Stimulated activated CD8-positive, alpha-beta memory T cell treated with anti-CD3 and anti-CD28 coated beads, Interleukin-7, amount 100 ng/mL, for 4 hours (primary cell): ENCODE data around the gene PINLYP.

Source experiments
- DNase-seq, 2 donors: peaks; one replicate each; pipeline ENCODE4 v3.0.0-alpha.2; 2020; ENCODE audit warnings: low read depth in 2 of 2

The PINLYP gene

DNA sequence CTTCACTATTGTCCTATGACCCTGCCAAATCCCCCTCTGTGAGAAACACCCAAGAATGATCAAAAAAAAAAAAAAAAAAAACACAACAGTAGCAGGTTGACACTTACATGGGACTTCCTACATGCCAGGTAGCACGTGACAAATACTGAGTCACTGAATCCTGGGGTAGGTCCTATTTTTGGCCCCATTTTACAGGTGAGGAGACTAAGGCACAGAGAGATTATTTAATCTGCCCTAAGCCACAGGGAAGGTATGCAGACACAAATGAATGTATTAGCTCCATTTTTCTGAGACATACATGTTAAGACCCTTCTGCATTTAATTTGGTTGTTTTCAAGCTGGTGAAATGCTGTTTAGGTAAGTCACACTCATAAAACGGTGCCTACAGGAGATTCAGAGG lies 26.9 kb upstream of the PINLYP start:
- no peak for DNase-seq

DNA sequence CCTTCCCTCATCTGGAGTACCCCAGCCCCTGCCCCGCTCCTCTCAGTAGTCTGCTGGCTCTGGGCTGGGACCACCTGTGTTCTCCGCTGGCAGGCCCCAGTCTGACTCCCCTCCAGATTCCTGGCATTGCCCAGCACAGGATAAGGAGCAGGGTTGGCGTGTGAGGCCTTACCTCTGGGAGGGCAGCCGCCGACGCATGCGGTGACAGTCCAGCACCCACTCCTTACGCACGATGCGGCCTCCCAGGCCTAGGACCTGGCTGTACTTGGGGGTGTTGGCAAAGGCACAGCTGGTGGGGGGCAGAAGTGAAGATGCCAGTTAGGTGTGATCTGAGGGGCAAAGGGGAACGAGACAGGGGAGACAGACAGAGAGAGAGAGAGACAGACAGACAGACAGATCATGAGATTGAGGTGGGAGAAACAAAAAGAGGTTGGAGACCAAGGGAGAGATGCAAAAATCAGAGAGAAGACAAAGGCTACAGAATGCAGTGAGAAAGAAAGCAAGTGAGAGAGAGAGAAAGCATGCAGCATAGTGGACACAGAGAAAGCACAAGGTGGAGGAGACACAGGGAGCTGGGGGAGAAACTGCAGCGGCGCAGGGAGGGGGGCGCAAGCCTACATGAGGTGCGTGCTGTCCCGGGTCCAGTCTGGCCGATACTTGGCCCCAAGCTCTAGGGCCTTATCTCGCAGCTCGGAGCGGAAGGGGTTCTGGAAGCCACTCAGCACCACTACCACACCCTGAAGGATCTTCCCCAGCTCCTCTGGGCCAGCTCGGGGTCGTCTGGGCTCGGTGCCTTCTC lies 24.0 kb upstream of the PINLYP start:
- no peak for DNase-seq

DNA sequence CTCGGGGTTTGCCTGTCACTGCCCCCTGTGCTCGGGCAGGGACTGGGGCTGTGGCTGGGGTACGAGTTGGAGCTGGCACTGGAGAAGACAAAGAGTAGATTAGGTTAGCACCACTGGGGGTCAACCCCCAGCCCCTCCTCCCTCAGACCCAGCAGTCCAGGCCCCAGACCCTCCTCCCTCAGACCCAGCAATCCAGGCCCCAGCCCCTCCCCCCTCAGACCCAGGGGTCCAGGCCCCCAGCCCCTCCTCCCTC lies 23.5 kb upstream of the PINLYP start:
- no peak for DNase-seq

DNA sequence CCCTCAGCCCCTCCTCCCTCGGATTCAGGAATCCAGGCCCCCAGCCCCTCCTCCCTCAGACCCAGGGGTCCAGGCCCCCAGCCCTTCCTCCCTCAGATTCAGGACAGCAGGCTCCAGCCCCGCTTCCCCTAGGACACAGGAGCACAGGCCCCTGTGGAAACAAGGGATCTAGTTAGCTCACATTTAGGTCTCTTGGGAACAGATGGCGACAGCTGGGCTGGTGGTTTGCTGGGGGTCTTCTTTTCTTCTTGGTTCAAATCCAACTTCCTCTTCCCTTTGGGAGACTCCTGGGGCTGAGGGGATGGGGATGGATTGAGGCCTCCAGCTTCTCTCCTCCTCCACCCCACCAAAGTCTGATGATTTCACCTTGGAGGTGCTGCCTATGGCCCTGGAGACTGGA lies 23.0 kb upstream of the PINLYP start:
- DNase-seq, result no peak

DNA sequence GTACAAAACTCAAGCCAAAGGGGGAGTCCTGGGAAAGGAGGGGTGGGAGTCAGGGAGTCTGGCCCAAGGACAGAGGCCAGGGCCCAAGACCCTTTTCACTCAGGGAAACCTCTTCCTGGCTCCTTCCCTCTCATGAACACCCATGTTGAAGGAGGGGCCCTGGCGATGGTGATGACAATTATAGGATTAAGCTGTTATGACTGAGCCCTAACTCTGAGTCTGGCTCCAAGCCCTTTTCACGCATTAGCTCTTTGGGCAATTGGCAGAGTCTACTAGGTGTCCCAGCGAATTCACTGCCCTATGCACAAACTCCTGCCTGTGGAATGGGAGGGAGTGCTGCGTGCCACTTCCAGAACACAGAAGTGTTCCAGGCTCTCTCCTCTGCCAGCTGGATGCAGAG lies 21.9 kb upstream of the PINLYP start:
- no peak for DNase-seq

DNA sequence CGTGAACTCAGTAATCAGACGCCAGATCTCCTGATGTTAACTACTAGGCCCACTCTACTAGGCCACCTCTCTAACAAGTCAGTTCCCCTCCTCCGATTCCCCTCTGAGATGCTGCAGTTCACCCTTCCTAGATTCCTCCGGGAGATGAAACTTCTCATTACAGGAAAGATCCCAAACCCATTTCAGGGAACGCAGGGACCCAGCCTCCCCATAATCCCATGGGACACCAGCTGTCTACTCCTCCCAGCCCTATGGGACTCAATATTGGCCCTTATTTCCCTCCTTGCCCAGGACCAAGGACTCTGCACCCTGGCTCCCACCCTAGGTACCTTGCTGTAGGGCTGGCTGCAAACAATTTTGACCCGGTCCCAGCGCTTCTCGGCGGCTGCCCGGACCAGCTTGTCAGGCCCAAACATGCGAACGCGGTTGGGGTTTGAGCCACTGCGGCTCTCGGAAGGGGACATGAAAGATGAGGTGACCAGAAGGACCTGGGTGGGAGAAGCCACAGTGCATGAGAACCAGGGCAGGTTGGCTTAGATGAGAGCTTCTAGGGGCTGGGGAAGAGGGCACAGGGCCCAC lies 21.2 kb upstream of the PINLYP start:
- DNase-seq, result no peak

DNA sequence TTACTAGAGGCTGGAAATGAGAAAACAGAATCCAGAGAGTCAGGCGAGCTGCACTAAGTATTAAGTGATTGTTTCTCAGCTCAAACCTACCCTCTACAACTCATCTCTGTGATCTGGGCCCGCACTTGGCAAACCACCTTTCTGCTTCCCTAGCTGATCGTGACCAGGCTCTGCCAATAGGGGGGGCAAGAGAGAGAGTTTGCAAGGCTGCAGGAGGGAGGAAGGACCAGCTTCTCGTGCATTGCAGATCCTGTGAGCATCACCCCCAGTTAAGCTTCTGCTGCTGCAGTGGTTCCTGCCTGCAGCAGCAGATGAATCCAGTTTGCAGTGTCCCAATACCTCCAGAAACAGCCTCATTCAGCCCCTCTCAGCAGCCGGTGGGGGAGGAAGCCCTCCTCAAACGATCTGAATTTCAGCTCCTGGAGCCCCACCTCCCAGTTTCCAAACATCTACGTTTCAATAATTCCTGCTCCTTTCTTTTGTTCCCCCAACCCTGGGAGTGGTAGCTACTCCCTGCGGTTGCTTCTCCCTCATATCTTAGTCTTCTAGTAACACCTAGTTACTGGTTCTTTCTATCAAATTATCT lies 20.3 kb upstream of the PINLYP start:
- peak; percentile 62 to 71 for DNase-seq

DNA sequence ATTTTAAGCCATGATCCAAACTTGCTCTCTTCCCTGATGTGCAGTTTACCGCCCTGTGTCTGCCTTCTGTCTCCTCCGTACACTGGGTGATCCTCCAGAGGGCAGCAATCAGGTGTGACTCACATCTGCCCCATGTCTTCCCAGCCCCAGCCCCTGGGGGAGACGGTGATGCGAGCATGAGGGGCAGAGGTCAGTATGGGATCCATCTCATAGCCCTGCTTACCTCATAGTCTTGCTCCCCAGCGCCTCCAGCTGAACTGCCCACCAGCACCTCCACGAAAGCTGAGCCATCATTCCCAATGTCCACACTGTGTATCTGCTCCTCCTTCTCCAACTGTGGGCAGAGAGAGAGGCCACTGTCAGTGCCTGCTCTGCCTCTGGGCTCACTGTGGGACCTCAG lies 14.9 kb upstream of the PINLYP start:
- no peak for DNase-seq

DNA sequence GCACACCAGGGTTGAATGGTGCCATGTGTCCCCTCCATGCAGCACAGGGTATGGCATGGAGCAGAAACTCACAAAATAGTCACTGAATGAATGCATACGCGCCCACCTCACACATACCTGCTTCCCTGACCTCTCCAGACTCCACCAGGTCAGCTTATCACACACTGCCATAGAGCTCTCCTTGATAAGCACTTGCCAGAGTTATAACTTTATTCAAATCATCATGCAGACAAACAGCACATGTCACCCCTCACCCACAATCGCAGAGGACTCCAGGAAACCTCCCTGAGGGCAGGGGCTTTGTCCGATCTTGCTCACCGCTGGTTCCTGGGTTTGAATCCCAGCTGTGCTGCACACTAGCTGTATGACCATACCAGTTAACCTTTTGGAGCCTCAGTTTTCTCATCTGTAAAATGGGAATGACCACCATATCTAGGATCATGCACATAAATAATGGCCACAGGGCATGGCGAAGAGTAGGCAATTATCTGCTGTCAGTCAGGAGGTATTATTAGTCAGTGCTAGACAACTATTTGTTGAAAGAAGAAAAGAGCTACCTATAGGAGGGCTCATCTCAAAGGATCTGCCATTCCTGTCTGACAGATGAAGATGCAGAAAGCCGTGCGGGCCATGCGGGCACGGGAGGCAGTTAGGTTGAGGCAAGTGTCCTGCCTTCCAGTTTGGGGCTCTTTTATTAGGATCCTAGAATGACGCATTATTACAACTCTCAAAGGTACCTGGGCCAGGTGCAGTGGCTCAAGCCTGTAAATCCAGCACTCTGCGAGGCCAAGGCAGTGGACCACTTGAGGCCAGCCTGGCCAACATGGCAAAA lies 14.2 kb upstream of the PINLYP start:
- no peak for DNase-seq

DNA sequence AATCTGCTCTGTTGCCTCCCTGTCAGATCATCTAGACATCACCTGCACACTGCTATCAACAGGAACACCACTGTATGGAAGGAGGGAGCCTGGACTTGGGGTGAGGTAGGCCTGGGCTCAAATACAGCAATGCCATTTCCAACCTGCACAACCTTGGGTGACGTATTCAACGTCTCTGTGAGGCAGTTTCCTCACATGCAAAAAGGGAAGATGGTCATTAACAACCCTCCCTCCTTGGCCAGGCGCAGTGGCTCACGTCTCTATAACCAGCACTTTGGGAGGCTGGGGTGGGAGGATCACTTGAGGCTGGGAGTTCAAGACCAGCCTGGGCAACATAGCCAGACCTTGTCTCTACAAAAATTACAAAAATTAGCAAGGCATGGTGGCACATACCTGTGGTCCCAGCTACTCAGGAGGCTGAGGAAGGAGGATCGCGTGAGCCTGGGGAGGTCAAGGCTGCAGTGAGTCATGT lies 13.3 kb upstream of the PINLYP start:
- DNase-seq, result no peak

DNA sequence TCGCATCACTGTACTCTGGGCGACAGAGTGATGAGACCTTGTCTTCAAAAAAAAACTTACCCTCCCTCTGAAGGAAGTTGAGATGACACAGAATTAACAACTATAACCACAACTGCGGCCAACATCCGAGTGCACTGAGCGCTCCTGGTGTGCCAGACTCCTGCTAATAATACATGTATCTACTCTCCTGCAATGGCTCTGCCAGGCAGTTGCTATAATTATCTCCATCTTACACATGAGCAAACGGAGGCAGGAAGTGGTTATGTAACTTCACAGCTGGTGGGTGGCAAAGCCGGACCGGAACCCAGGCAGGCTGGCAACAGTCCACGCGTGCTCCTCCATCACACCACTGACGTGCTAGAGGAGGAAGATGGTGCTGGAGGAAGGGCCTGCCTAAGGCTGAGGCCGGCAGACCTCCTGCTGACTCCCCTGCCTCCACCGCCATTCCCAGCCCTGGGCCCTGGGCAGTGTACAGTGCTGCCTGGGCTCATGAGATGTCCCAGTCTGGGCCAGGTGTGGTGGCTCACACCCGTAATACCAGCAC lies 12.8 kb upstream of the PINLYP start:
- peak; percentile 65 to 75 for DNase-seq

DNA sequence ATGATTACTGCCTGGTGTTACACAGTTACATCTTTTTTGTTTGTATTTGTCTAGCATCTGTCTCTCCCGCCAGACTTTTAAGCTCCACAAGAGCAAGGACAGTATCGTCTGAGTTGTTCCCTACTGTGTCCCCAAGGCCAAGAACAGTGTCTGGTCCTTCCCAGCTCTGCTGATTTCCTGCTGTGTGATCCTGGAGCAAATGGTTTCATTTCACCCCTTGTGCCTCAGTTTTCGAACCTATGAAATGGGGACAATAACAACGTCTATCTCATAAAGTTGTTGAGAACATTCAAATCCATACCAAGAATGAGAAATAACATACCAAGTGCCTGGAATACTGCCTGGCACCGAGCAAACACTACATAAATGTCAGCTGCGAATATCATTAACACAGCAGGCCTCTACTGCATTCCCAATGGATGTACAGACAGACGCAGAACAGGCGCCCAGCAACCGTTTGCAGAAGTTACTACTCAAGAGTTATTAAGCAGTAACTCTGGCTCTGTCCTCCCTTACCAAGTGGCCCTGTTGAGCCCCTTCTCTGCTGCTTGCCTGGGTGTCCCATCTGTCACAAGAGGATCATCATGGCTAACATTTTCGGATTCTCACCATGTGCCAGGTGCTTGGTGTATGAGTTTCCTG lies 11.7 kb upstream of the PINLYP start:
- no peak for DNase-seq

DNA sequence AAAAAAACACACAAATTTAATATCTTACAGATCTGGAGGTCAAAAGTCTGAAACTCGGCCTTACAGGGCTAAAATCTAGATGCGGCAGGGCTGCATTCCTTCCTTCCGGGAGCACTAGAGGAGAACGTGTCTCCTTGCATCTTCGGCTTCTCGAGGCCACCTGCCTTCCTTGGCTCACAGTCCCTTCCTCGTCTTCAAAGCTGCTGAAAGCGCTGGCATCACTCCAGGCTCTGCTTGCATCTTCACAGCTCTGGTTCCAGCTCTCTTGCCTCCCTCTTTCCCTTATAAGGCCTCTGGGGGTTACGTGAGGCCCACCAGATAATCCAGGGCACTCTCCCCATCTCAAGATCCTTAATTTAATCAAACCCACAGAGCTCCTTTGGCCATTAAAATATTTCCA lies 10.8 kb upstream of the PINLYP start:
- DNase-seq, result no peak

DNA sequence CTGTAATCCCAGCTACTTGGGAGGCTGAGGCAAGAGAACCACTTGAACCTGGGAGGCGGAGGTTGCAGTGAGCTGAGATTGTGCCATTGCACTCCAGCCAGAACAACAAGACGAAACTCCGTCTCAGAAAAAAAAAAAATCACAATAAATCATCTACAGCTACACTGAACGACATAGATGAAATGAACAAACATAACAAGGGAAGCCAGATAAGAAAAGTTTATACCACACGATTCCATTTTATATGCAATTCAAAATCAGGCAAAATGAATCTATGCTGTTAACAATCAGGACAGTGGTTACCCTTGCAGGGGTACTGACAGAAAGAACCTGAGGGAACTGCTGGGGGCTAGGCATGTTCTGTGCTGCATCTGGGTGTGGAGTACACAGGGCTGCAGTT lies 5.9 kb upstream of the PINLYP start:
- no peak for DNase-seq

DNA sequence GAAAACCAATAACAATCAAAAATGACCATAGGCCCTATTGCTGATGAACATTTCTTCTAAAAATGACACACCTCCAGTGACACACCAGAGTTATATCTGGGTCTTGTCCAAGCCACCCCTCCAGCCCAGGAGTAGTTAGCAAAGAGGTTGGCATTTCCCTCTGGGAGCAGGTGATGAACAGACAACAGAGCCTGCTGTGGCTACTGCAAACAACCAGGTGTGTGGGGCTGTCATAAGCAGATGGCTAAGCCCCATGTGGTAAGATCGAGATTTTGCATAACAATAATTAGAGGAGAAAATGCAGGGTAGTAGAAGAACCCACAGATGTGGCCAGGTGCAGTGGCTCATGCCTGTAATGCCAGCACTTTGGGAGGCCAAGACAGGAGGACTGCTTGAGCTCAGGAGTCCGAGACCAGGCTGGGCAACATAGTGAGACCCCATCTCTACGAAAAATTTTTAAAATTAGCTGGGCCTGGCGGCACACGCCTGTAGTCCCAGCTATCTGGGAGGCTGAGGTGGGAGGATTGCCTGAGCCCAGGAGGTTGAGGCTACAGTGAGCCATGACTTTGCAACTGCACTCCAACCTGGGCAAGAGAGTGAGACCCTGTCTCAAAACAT lies 5.3 kb upstream of the PINLYP start:
- no peak for DNase-seq

DNA sequence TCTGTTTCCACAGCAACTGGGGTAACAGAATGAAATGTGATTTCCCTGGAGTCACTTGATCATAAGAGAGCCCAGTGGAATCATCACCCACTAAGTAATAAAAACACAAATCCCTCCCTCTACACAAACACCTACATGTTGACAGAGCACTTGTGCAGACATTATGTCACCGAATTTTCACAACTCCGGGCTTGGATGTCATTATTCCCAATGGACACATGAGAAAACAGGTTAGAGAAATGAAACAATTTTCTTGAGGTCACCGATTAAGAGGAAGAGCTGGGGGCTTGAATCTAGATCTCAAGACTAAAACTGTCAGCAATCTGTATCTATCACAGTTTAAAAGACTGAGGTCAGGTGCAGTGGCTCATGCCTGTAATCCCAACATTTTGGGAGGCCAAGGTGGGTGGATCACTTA lies 3.4 kb upstream of the PINLYP start:
- no peak for DNase-seq

DNA sequence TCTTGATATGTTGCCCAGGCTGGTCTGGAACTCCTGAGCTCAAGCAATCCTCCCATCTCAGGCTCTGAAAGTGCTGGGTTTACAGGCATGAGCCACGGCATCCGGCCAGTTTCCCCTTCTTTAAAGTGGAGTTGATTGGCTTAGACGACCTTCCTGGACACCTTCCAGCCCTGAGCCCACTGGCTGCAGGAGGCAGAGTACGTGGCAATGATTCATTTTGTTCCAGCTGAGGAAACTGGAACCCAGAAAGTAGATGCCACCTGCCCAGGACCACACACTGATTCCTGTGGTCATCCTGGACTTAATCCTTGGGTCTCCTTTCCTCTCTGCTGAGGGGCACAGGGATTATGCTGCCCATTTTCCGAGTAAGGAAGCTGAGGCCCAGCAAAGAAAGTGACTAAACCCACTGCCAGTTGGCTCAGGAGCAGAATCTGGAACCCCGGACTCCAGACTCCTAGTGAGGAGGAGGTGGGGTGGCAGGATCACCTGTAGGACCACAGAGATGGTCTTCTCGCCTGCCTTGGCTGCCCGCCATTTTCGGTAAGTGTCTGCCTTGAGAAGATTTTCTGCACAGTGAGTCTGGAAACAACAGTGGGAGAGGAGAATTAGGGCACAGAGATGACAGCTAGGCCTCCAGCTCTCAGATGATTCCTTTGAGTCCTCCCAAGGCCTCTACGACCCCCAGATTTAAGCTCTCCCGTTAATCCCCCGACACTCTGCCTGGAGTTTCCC lies 1.0 kb upstream of the PINLYP start:
- DNase-seq, result no peak

DNA sequence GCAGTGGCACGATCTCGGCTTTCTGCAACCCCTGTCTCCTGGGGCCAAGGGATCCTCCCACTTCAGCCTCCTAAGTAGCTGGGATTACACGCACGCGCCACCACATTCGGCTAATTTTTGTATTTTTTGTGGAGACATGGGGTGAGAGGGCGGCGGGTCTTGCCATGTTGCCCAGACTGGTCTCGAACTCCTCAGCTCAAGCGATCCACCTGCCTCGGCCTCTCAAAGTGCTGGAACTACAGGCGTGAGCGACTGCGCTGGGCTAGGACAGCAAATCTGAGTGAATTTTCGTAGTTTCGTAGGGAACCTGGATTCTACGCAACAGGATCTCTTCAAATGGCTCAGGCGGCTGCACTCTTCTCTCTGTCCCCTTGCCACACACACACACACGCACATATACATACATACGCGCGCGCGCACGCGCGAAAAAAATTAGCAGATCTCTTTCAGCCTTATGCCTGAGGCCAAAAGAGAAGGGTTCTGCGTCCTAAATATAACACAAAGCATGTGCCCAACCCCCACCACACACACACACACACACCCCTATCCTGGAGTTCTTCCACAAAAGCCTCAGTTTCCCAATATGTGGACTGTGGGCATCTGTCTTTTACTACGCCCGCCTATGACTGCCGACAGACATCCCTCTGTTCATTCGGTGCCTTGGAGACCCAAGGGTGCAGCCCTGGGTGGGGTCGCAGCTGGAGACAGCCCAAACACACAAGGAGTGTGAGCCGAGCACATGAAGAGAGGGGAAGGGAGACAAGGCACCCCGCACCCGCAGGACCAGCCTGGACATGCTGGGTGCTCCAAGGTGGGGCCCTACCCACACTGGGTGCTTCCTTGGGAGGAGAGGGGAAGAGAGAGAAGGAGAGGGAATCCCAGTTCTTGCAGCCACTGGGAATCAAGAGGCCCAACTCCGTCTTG lies 616 bp downstream of the PINLYP start:
- DNase-seq, result no peak

DNA sequence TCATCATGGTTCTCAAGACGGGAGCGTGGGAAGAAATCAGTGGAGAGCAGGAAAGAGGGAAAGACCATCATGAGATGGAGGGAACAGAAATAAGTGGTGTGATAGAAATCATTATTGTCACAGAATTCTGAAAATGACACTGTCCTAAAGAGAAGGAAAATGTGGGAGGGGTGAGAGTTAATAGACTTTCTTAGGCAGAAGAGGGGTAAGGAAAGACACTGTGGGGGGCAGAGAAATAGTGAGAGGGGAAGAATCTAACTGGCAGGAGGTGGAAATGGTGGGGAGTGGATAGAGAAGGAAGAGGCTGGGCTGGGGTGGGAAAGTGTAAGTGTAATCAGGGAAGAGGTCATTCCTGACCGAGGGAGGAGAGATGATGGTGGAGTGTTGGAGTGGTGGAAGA lies 3.2 kb downstream of the PINLYP start:
- no peak for DNase-seq

DNA sequence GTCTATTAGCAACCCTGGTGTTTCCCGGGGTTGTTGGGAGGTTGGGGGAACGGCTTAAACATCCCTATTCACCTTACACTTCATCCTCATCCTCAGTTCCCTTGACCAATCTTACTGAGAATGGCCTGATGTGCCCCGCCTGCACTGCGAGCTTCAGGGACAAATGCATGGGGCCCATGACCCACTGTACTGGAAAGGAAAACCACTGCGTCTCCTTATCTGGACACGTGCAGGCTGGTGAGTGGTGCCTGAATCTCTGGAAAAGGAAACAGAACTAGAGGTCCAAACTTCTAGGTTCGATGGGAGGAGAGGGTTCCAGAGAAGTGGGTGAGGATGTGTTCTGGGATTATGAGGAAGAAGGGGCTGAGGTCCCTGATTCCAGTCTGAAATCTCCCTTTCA lies 5.9 kb downstream of the PINLYP start:
- no peak for DNase-seq
